DMS79 treated with DMSO at 0.1 percent for 48 hours (cell line): ENCODE measurements around the gene NRIP2.

Experiments
- DNase-seq: peaks from one replicate; lab custom pipeline; 2025; lab: John Stamatoyannopoulos, UW

The NRIP2 gene

GRCh38 chr12:2806700-2807099 is 28.1 kb downstream of the NRIP2 start:
- no peak for DNase-seq

- no peak for DNase-seq
Observed at GRCh38 chr12:2805143-2805520, 29.7 kb downstream of the NRIP2 start.

GRCh38 chr12:2804393-2805142 is 30.3 kb downstream of the NRIP2 start:
- no peak for DNase-seq

- no peak for DNase-seq
Observed at GRCh38 chr12:2803635-2804392, 31.0 kb downstream of the NRIP2 start.

- DNase-seq: no peak
Observed at GRCh38 chr12:2801044-2801783, 33.6 kb downstream of the NRIP2 start.

GRCh38 chr12:2800046-2800570 is 34.7 kb downstream of the NRIP2 start:
- no peak for DNase-seq

GRCh38 chr12:2797721-2798418 is 37.0 kb downstream of the NRIP2 start:
- no peak for DNase-seq

- peak; percentile 46 for DNase-seq
Observed at GRCh38 chr12:2796187-2796666, 38.6 kb downstream of the NRIP2 start.

- peak; percentile 47 for DNase-seq
Observed at GRCh38 chr12:2795291-2796186, 39.3 kb downstream of the NRIP2 start.

- DNase-seq: peak; percentile 57
Observed at GRCh38 chr12:2794736-2795289, 40.0 kb downstream of the NRIP2 start, which contains the start of gene FKBP4. Gene FKBP4 (plus strand): TSS chr12:2794970. CDS start chr12:2795140, 170 bp downstream.

- peak; percentile 48 for DNase-seq
Observed at GRCh38 chr12:2794191-2794735, 40.6 kb downstream of the NRIP2 start.

GRCh38 chr12:2793561-2793960 is 41.3 kb downstream of the NRIP2 start:
- DNase-seq: no peak

- DNase-seq: no peak
Observed at GRCh38 chr12:2792671-2793500, 41.9 kb downstream of the NRIP2 start.

- DNase-seq: no peak
Observed at GRCh38 chr12:2791089-2791488, 43.7 kb downstream of the NRIP2 start.

GRCh38 chr12:2785017-2785416 is 49.8 kb downstream of the NRIP2 start:
- no peak for DNase-seq

GRCh38 chr12:2783936-2784600 is 50.8 kb downstream of the NRIP2 start:
- peak; percentile 77 for DNase-seq

- no peak for DNase-seq
Observed at GRCh38 chr12:2779281-2779680, 55.6 kb downstream of the NRIP2 start.

- DNase-seq: peak; percentile 22
Observed at GRCh38 chr12:2776129-2776806, 58.6 kb downstream of the NRIP2 start.
